A549 (cell line): Measurements from ENCODE around the gene BTBD7.

Experiments
- BHLHE40 ChIP-seq: IDR thresholded peaks from 2 replicates; pipeline ENCODE4 v1.6.1; 2012; ENCODE audit warnings: low read depth, low read length, inconsistent platforms
- CEBPB ChIP-seq, 2 experiments: fragments of >200 bp in 1 of 2; sonication (Bioruptor Twin) in 1 of 2; formaldehyde crosslinking in 1 of 2; IDR thresholded peaks; 2 replicates each; pipeline ENCODE4 v1.6.1; 2012 to 2016
- CHD2 ChIP-seq: fragments of 150-350 bp; IDR thresholded peaks from 2 replicates; pipeline ENCODE4 v1.6.1; 2014; ENCODE audit warnings: low read length; ENCODE audit not compliant: partially characterized antibody
- CTCF ChIP-seq: fragments of >200 bp; sonication (Bioruptor Twin); formaldehyde crosslinking; IDR thresholded peaks from 3 replicates; pipeline ENCODE4 v1.5.1; 2016
- EHMT2 ChIP-seq: fragments of 200-600 bp; sonication (generic); IDR thresholded peaks from 2 replicates; pipeline ENCODE4 v1.6.1; 2016; ENCODE audit warnings: antibody characterized with exemption, low read depth, mild to moderate bottlenecking, moderate library complexity
- EP300 ChIP-seq, 2 experiments: fragments of >200 bp; sonication (Bioruptor Twin); formaldehyde crosslinking; IDR thresholded peaks; 2 replicates in 1 of 2; 3 replicates in 1 of 2; pipeline ENCODE4 v1.6.1; 2016 to 2017
- ESRRA ChIP-seq: fragments of 150-350 bp; IDR thresholded peaks from 2 replicates; pipeline ENCODE4 v1.6.1; 2014; ENCODE audit warnings: mild to moderate bottlenecking, low read length, borderline replicate concordance
- MAX ChIP-seq: IDR thresholded peaks from 2 replicates; pipeline ENCODE4 v1.6.1; 2012
- MYC ChIP-seq: IDR thresholded peaks from 2 replicates; pipeline ENCODE4 v1.6.1; 2012; ENCODE audit warnings: mild to moderate bottlenecking, inconsistent platforms, low read length, improper control_type of control experiment, borderline replicate concordance
- NR3C1 ChIP-seq: fragments of >200 bp; sonication (Bioruptor Twin); formaldehyde crosslinking; IDR thresholded peaks from 3 replicates; pipeline ENCODE4 v1.6.1; 2017
- POLR2A ChIP-seq: IDR thresholded peaks from 2 replicates; pipeline ENCODE4 v1.6.1; 2012; ENCODE audit warnings: mild to moderate bottlenecking, low read length
- RCOR1 ChIP-seq: fragments of 150-350 bp; IDR thresholded peaks from 2 replicates; pipeline ENCODE4 v1.6.1; 2014; ENCODE audit warnings: antibody characterized with exemption, low read length, low read depth
- SMC3 ChIP-seq: fragments of >200 bp; sonication (Bioruptor Twin); formaldehyde crosslinking; IDR thresholded peaks from 3 replicates; pipeline ENCODE4 v1.6.1; 2018; ENCODE audit warnings: inconsistent platforms

- TF ChIP-seq CTCF: no peak
- TF ChIP-seq SMC3: no peak
- TF ChIP-seq BHLHE40: no peak
- no peak for TF ChIP-seq MYC
- no peak for TF ChIP-seq CEBPB (IDR thresholded peaks at IDR 0.05)
- TF ChIP-seq RCOR1: no peak
- TF ChIP-seq POLR2A: no peak
- TF ChIP-seq ESRRA: no peak
- no peak for TF ChIP-seq CHD2
- no peak for TF ChIP-seq EP300 (IDR thresholded peaks at IDR 0.05)
- no peak for TF ChIP-seq NR3C1
- no peak for TF ChIP-seq EHMT2
- TF ChIP-seq MAX: no peak
Observed at GRCh38 chr14:93375673-93376156, 42.9 kb upstream of the BTBD7 start.
